ENCODE results near the gene FBXW2.

- TF ChIP-seq, protein P1, sequence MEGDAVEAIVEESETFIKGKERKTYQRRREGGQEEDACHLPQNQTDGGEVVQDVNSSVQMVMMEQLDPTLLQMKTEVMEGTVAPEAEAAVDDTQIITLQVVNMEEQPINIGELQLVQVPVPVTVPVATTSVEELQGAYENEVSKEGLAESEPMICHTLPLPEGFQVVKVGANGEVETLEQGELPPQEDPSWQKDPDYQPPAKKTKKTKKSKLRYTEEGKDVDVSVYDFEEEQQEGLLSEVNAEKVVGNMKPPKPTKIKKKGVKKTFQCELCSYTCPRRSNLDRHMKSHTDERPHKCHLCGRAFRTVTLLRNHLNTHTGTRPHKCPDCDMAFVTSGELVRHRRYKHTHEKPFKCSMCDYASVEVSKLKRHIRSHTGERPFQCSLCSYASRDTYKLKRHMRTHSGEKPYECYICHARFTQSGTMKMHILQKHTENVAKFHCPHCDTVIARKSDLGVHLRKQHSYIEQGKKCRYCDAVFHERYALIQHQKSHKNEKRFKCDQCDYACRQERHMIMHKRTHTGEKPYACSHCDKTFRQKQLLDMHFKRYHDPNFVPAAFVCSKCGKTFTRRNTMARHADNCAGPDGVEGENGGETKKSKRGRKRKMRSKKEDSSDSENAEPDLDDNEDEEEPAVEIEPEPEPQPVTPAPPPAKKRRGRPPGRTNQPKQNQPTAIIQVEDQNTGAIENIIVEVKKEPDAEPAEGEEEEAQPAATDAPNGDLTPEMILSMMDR (IDR thresholded peaks at IDR 0.05) = no peak
- TF ChIP-seq POLR2A (IDR thresholded peaks at IDR 0.05) = no peak
Measured at GRCh38 chr9:120708526-120709224, 84.5 kb downstream of the FBXW2 start.
